Neural crest cell (in vitro differentiated cells): ENCODE results near the gene GAD2. TPM values are rescaled to one million over a fixed set of nuclear protein-coding genes. Genes with fewer than 3 reads are reported as not detected.
A peak's percentile ranks its signal among the peaks of the same experiment; 100 is the strongest.

Source experiments
- DNase-seq: peaks from one replicate; pipeline ENCODE4 v3.0.0; 2021; ENCODE audit warnings: low read depth, mixed read lengths, low spot score
- H3K27ac Mint-ChIP-seq: one replicate; pipeline ENCODE4 v1.8.0; 2021; ENCODE audit warnings: mild to moderate bottlenecking, mixed read lengths; ENCODE audit not compliant: unreplicated experiment
- H3K27me3 Mint-ChIP-seq: 2 replicates; pipeline ENCODE4 v1.8.0; 2021; ENCODE audit warnings: low read depth, mild to moderate bottlenecking, mixed read lengths
- H3K36me3 Mint-ChIP-seq: 2 replicates; pipeline ENCODE4 v1.8.0; 2021; ENCODE audit warnings: low read depth, mild to moderate bottlenecking, mixed read lengths
- H3K4me1 Mint-ChIP-seq: 2 replicates; pipeline ENCODE4 v1.8.0; 2021; ENCODE audit warnings: mixed read lengths
- H3K4me3 Mint-ChIP-seq: one replicate; pipeline ENCODE4 v1.8.0; 2021; ENCODE audit warnings: mild to moderate bottlenecking, mixed read lengths
- H3K9me3 Mint-ChIP-seq: 2 replicates; pipeline ENCODE4 v1.8.0; 2021; ENCODE audit warnings: mixed read lengths
- total RNA-seq: library from RNA; stranded (reverse); gene quantifications from 2 replicates; pipeline ENCODE4 v1.2.1, GENCODE V29; 2021
- TF ChIP-seq, protein P1 (sequence below): fragments of 200-600 bp; sonication (generic); conservative IDR thresholded peaks from 2 replicates; pipeline ENCODE4 v1.5.0; 2021; ENCODE audit warnings: antibody characterized with exemption, mild to moderate bottlenecking

GAD2 gene
- total RNA-seq, 1 donor from 2014 or later, result 0.14 TPM

- Mint-ChIP-seq H3K27me3 (peaks cover 26% of the 10 kb centered on the region), H3K4me3 (peak overlapping the region; percentile 47), H3K4me1 (peaks cover 37% of the 10 kb centered on the region), H3K27ac (no peak overlapping the region), H3K9me3 (no peaks in the 10 kb centered on the region), H3K36me3 (no peaks in the 10 kb centered on the region)
- no peak for DNase-seq
- TF ChIP-seq, protein P1, sequence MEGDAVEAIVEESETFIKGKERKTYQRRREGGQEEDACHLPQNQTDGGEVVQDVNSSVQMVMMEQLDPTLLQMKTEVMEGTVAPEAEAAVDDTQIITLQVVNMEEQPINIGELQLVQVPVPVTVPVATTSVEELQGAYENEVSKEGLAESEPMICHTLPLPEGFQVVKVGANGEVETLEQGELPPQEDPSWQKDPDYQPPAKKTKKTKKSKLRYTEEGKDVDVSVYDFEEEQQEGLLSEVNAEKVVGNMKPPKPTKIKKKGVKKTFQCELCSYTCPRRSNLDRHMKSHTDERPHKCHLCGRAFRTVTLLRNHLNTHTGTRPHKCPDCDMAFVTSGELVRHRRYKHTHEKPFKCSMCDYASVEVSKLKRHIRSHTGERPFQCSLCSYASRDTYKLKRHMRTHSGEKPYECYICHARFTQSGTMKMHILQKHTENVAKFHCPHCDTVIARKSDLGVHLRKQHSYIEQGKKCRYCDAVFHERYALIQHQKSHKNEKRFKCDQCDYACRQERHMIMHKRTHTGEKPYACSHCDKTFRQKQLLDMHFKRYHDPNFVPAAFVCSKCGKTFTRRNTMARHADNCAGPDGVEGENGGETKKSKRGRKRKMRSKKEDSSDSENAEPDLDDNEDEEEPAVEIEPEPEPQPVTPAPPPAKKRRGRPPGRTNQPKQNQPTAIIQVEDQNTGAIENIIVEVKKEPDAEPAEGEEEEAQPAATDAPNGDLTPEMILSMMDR, result no peak
Observed at GRCh38 chr10:26215396-26215934, 1.1 kb upstream of the GAD2 start.

DNA sequence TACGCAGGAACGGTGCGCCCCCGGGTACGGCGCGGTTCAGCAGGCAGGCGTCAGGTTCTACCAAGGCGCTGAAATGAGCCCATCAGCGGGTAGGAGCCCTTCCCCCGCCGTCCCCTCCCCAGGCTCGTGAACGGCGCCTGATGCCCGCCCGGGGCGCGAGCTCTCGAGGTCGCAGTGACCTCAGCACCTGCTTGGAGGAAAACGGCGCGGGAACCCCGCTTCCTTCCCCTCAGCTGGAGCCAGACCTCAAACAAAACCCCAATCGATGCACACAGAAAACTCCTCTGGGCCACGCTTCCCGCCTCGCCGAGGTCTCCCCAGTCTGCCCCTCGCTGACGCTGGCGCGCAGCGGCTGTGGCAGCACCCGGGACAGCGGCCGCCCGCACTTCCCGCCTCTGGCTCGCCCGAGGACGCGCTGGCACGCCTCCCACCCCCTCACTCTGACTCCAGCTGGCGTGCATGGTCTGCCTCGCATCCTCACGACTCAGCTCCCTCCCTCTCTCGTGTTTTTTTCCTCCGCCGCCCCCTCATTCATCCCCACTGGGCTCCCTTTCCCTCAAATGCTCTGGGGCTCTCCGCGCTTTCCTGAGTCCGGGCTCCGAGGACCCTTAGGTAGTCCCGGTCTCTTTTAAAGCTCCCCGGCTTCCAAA is 514 bp upstream of the GAD2 start:
- H3K27ac Mint-ChIP-seq, result no peak overlapping the region
- H3K36me3 Mint-ChIP-seq, result no peaks in the 10 kb centered on the region
- TF ChIP-seq, protein P1, result no peak
- H3K27me3 Mint-ChIP-seq, result peaks cover 32% of the 10 kb centered on the region
- peaks cover 37% of the 10 kb centered on the region for H3K4me1 Mint-ChIP-seq
- H3K9me3 Mint-ChIP-seq, result no peaks in the 10 kb centered on the region
- peak; percentile 55 for DNase-seq
- peak overlapping the region; percentile 72 for H3K4me3 Mint-ChIP-seq

GRCh38 chr10:26217396-26218086 is 967 bp downstream of the GAD2 start:
- TF ChIP-seq, protein P1, result no peak
- peak; percentile 6 for DNase-seq

GRCh38 chr10:26219676-26220075 is 3.1 kb downstream of the GAD2 start:
- no peak overlapping the region for H3K4me3 Mint-ChIP-seq
- no peak overlapping the region for H3K27ac Mint-ChIP-seq
- peaks cover 33% of the 10 kb centered on the region for H3K4me1 Mint-ChIP-seq
- DNase-seq, result no peak
- TF ChIP-seq, protein P1, result no peak
- no peaks in the 10 kb centered on the region for H3K9me3 Mint-ChIP-seq
- peaks cover 66% of the 10 kb centered on the region for H3K27me3 Mint-ChIP-seq
- no peaks in the 10 kb centered on the region for H3K36me3 Mint-ChIP-seq

More at GRCh38 chr10:26217396-26218086, 967 bp downstream of the GAD2 start:
- peak overlapping the region; percentile 47 for H3K4me3 Mint-ChIP-seq
- peaks cover 37% of the 10 kb centered on the region for H3K4me1 Mint-ChIP-seq
- no peaks in the 10 kb centered on the region for H3K9me3 Mint-ChIP-seq
- H3K36me3 Mint-ChIP-seq, result no peaks in the 10 kb centered on the region
- no peak overlapping the region for H3K27ac Mint-ChIP-seq
- H3K27me3 Mint-ChIP-seq, result peaks cover 47% of the 10 kb centered on the region

DNA sequence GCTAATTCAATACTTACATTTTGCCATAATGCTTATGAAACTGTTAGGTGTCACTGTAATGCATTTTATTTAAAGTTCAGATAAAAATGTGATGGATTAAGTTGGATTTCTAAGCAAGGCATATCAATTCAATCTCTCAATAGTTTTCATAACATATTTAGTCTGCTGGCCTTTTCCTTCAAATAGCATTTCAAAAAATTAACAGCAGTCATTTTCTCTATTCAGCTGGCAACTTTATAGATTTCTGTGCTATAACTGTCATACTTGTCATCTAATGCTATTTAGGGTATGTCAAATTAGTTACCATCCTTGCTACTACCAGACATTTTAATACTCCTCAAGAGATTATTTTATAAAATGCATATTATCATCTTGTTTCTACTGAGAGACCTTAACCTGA is 4.3 kb downstream of the GAD2 start:
- Mint-ChIP-seq H3K4me1 (peaks cover 21% of the 10 kb centered on the region), H3K9me3 (no peaks in the 10 kb centered on the region), H3K27me3 (peaks cover 77% of the 10 kb centered on the region), H3K27ac (no peak overlapping the region), H3K36me3 (no peaks in the 10 kb centered on the region), H3K4me3 (no peak overlapping the region)
- no peak for DNase-seq
- TF ChIP-seq, protein P1, result no peak
